HepG2 (cell line): ENCODE data around the gene SIAH2. TPM values are rescaled to one million over a fixed set of nuclear protein-coding genes. Genes with fewer than 3 reads are reported as not detected.

Experiments
- ATAC-seq: fragments of 200-7000 bp; cut with Tn5 transposase; 3 replicates; pipeline ENCODE4 v1.9.1; 2020; ENCODE audit warnings: mild to moderate bottlenecking, moderate library complexity
- BruUV-seq: library from RNA; stranded (reverse); fragments of 400-500 nt; replicated peaks from 2 replicates; lab custom pipeline; 2021; lab: Mats Ljungman, UMichigan
- CTCF ChIA-PET: fragments of 300-600 bp; formaldehyde crosslinking; extraction: SDS; loops from one replicate; lab custom pipeline; 2021; ENCODE audit warnings: low total read pairs, inconsistent platforms, low intra/inter-chr PET ratio; lab: Yijun Ruan, JAX
- POLR2A ChIA-PET: fragments of 350-600 bp; sonication (Branson Sonifier 250); formaldehyde crosslinking; loops from one replicate; lab custom pipeline; 2020; ENCODE audit warnings: antibody characterized with exemption, inconsistent platforms; lab: Yijun Ruan, JAX
- DNase-seq: peaks from one replicate; pipeline ENCODE4 v3.0.0-alpha.2; 2015; ENCODE audit warnings: low spot score
- FAIRE-seq: peaks from 3 replicates; lab custom pipeline; 2011; peaks lifted over from hg19 to GRCh38; lab: Jason Lieb, UNC
- H2AFZ ChIP-seq: one replicate; pipeline ENCODE4 v1.6.1; 2011; ENCODE audit warnings: low read length, inconsistent platforms
- H3K27ac ChIP-seq: fragments of 300-600 bp; 3 replicates; pipeline ENCODE4 v1.8.0; 2011; ENCODE audit warnings: mixed run types, mild to moderate bottlenecking, mixed read lengths, low read length, inconsistent platforms; ENCODE audit not compliant: insufficient read depth; ENCODE audit errors: extremely low read length
- H3K27me3 ChIP-seq, 2 experiments: fragments of 200-600 bp in 1 of 2; 2 replicates in 1 of 2; 3 replicates in 1 of 2; pipeline versions ENCODE4 v1.6.0 to v1.8.0; 2011; ENCODE audit warnings: low read length in 2 of 2, mild to moderate bottlenecking in 2 of 2, moderate library complexity in 2 of 2, inconsistent platforms in 1 of 2; ENCODE audit not compliant: insufficient read depth in 2 of 2, control insufficient read depth in 1 of 2
- H3K36me3 ChIP-seq, 2 experiments: fragments of 200-600 bp in 1 of 2; replicated peaks in 1 of 2; 2 replicates in 1 of 2; 3 replicates in 1 of 2; pipeline versions ENCODE4 v1.5.1 to v1.8.0; 2011; ENCODE audit warnings: low read length in 2 of 2, inconsistent platforms in 1 of 2; ENCODE audit not compliant: insufficient read depth in 2 of 2, control insufficient read depth in 1 of 2
- H3K4me1 ChIP-seq: 2 replicates; pipeline ENCODE4 v1.5.1; 2012; ENCODE audit warnings: low read length, inconsistent platforms; ENCODE audit not compliant: insufficient read depth
- H3K4me2 ChIP-seq: 2 replicates; pipeline ENCODE4 v1.6.0; 2011; ENCODE audit warnings: low read depth, low read length, inconsistent platforms
- H3K4me3 ChIP-seq, 3 experiments: fragments of 200-600 bp in 1 of 3; sonication (generic), shearing (Covaris generic) in 1 of 3; replicated peaks in 1 of 3; 2 replicates each; pipeline ENCODE4 v1.5.1; 2011 to 2016; ENCODE audit warnings: low read length in 3 of 3, inconsistent platforms in 2 of 3, low read depth in 2 of 3, mild to moderate bottlenecking in 2 of 3, control low read depth in 1 of 3, mixed read lengths in 1 of 3; ENCODE audit not compliant: insufficient read depth in 1 of 3
- H3K79me2 ChIP-seq: one replicate; pipeline ENCODE4 v1.6.1; 2011; ENCODE audit warnings: low read length, inconsistent platforms; ENCODE audit not compliant: insufficient read depth
- H3K9ac ChIP-seq: 2 replicates; pipeline ENCODE4 v1.6.0; 2011; ENCODE audit warnings: mild to moderate bottlenecking, low read depth, low read length, inconsistent platforms; ENCODE audit not compliant: insufficient read depth
- H3K9me3 ChIP-seq: 2 replicates; pipeline ENCODE4 v1.5.1; 2012; ENCODE audit warnings: mild to moderate bottlenecking, low read length
- H4K20me1 ChIP-seq: 2 replicates; pipeline ENCODE4 v1.6.0; 2011; ENCODE audit warnings: inconsistent platforms, mild to moderate bottlenecking, low read length, moderate library complexity; ENCODE audit not compliant: insufficient read depth
- BCL6 ChIP-seq: IDR thresholded peaks from 2 replicates; pipeline ENCODE4 v1.6.1; 2016; ENCODE audit warnings: missing genetic modification reagents, missing compliant biosample characterization
- CENPX ChIP-seq: sonication (generic); formaldehyde crosslinking; IDR thresholded peaks from 2 replicates; pipeline ENCODE4 v1.9.0; 2021; ENCODE audit warnings: mild to moderate bottlenecking, missing genetic modification reagents, moderate library complexity
- FOXK2 ChIP-seq: fragments of 450-650 bp; IDR thresholded peaks from 2 replicates; pipeline ENCODE4 v1.6.1; 2016
- ISX ChIP-seq: sonication (generic); formaldehyde crosslinking; conservative IDR thresholded peaks from 2 replicates; pipeline ENCODE4 v1.5.0; 2020; ENCODE audit warnings: missing genetic modification reagents
- NCOR1 ChIP-seq: fragments of 200-600 bp; sonication (generic); IDR thresholded peaks from 2 replicates; pipeline ENCODE4 v1.7.0; 2017; ENCODE audit warnings: antibody characterized with exemption, low read length, borderline replicate concordance
- POLR2AphosphoS2 ChIP-seq: IDR thresholded peaks from 2 replicates; pipeline ENCODE4 v1.6.1; 2011; ENCODE audit warnings: low read depth, low read length, improper control_type of control experiment
- POLR2G ChIP-seq: fragments of 200-400 bp; formaldehyde crosslinking; IDR thresholded peaks from 2 replicates; pipeline ENCODE4 v1.6.1; 2018; ENCODE audit warnings: mild to moderate bottlenecking, low read depth, low read length, moderate library complexity
- SP1 ChIP-seq, 2 experiments: fragments of 450-650 bp in 1 of 2; sonication (generic) in 1 of 2; formaldehyde crosslinking in 1 of 2; IDR thresholded peaks; 2 replicates each; pipeline versions ENCODE4 v1.4.0 to v1.6.1; 2016 to 2020; ENCODE audit warnings: missing genetic modification reagents in 1 of 2
- SYNCRIP ChIP-seq: fragments of 200-400 bp; formaldehyde crosslinking; IDR thresholded peaks from 2 replicates; pipeline ENCODE4 v1.6.1; 2018; ENCODE audit warnings: mild to moderate bottlenecking, low read depth, low read length; ENCODE audit not compliant: insufficient read depth
- ZNF567 ChIP-seq: sonication (generic); formaldehyde crosslinking; IDR thresholded peaks from 2 replicates; pipeline ENCODE4 v1.8.1; 2023; ENCODE audit warnings: mild to moderate bottlenecking, missing genetic modification reagents, borderline replicate concordance
- ZNF720 ChIP-seq: sonication (generic); formaldehyde crosslinking; IDR thresholded peaks from 2 replicates; pipeline ENCODE4 v1.4.0; 2020; ENCODE audit warnings: missing genetic modification reagents
- ZNF749 ChIP-seq: sonication (generic); formaldehyde crosslinking; IDR thresholded peaks from 2 replicates; pipeline ENCODE4 v1.8.0; 2022; ENCODE audit warnings: mild to moderate bottlenecking, missing genetic modification reagents, moderate library complexity, borderline replicate concordance
- WGBS: methylation state at CpG from one replicate; pipeline ENCODE4 v1.1.6; 2017; ENCODE audit warnings: low lambda C conversion rate; 5-methylcytosine and 5-hydroxymethylcytosine counted together
- in situ Hi-C: cut with HindIII; loops from 2 replicates; pipeline ENCODE4 v1.10.0; 2017; ENCODE audit warnings: low pct_unique_long_range_greater_than_20kb; ENCODE audit not compliant: extremely low pct_ligation_motif_present
- intact Hi-C: fragments of 100-400 bp; cut with micrococcal nuclease; formaldehyde crosslinking; loops from one replicate; pipeline ENCODE4 v1.10.0; 2022; ENCODE audit not compliant: unreplicated experiment
- polyA plus RNA-seq, 8 experiments: library from polyadenylated mRNA; depleted of rRNA in 3 of 8; stranded (reverse) in 7 of 8; unstranded in 1 of 8; fragments of >200 nt; fragmentation: Illumina TruSeq in 4 of 8; extraction: Trizol in 4 of 8; gene quantifications; 2 replicates each; pipeline versions ENCODE4 v1.2.1 to v1.2.3, GENCODE V29; 2011 to 2016; ENCODE audit warnings: low read depth in 4 of 8, missing spikeins in 1 of 8, mixed read lengths in 1 of 8; ENCODE audit not compliant: insufficient read depth in 1 of 8
- total RNA-seq, 5 experiments: library from RNA; depleted of rRNA; stranded (reverse); fragments of >200 nt; fragmentation: Illumina TruSeq; extraction: Trizol; gene quantifications; 2 replicates each; pipeline ENCODE4 v1.2.3, GENCODE V29; 2016; ENCODE audit warnings: low read depth in 1 of 5
- TF ChIP-seq, protein P1 (sequence below): sonication (generic); formaldehyde crosslinking; IDR thresholded peaks from 2 replicates; pipeline ENCODE4 v1.4.0; 2020; ENCODE audit warnings: missing genetic modification reagents
- TF ChIP-seq, protein P2 (sequence below): IDR thresholded peaks from 2 replicates; pipeline ENCODE4 v1.6.1; 2016

Gene SIAH2
- total and polyA plus RNA-seq, 2 of the 13 experiments (the other 11 are each of a cell fraction or from before 2014, with no cell fraction given), result 71.8 to 117 TPM

DNA sequence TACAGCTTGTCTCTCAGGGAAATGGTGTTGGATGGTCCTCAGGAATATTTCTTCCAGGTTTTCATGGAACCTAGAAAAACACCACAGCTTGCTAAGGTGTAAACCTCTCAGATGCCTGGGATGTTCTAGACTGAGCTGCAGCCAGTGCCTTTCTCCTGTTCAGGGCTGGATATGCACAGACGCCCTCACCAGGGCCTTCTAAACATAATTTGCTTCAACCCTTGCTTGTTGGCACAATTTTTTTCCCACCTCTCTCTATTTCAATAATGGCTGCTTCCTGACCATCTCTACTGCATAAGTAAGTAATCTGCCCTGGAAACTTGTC is 28.2 kb downstream of the SIAH2 start:
- no peaks in the 10 kb centered on the region for H3K9me3 ChIP-seq
- no peak for TF ChIP-seq POLR2AphosphoS2
- 0 out of 2 replicates have a peak, but pooled peaks have one; percentile 13 for TF ChIP-seq ZNF749 (CRISPR knock-in tag)
- no peak for TF ChIP-seq BCL6
- TF ChIP-seq ISX, result no peak
- no peak for TF ChIP-seq ZNF567 (CRISPR knock-in tag)
- ATAC-seq (no peak), FAIRE-seq (no peak), DNase-seq (no peak)
- peaks cover 76% of the 10 kb centered on the region for H3K4me1 ChIP-seq
- intact Hi-C loops (loop anchor here (10.0 kb wide), 1 partner anchor 330 kb away; the partner anchor contains the start of gene TSC22D2), in situ Hi-C loops (no loop called here)
- H3K36me3 ChIP-seq, result no peaks in the 10 kb centered on the region
- no peak overlapping the region for H3K4me3 ChIP-seq
- H3K27ac ChIP-seq, result peak overlapping the region; percentile 79
- WGBS, result 92% methylated on average over 1 of the region's 1 CpG
- H2AFZ ChIP-seq, result no peak overlapping the region
- H3K79me2 ChIP-seq, result no peaks in the 10 kb centered on the region
- peak overlapping the region; percentile 50 for H3K9ac ChIP-seq
- ChIA-PET CTCF (no interaction called here), POLR2A (interaction anchor here (1.1 to 6.9 kb wide), 5 partner anchors 12 to 132 kb away, joined by 3 to 265 read pairs (median 5); partner anchors contain the start of genes SELENOT and SIAH2)
- H3K27me3 ChIP-seq, result no peaks in the 10 kb centered on the region
- no peaks in the 10 kb centered on the region for H4K20me1 ChIP-seq
- H3K4me2 ChIP-seq, result peak overlapping the region; percentile 60; the same call in 1 of the 2 replicates
- BruUV-seq, result no TSS peak

DNA sequence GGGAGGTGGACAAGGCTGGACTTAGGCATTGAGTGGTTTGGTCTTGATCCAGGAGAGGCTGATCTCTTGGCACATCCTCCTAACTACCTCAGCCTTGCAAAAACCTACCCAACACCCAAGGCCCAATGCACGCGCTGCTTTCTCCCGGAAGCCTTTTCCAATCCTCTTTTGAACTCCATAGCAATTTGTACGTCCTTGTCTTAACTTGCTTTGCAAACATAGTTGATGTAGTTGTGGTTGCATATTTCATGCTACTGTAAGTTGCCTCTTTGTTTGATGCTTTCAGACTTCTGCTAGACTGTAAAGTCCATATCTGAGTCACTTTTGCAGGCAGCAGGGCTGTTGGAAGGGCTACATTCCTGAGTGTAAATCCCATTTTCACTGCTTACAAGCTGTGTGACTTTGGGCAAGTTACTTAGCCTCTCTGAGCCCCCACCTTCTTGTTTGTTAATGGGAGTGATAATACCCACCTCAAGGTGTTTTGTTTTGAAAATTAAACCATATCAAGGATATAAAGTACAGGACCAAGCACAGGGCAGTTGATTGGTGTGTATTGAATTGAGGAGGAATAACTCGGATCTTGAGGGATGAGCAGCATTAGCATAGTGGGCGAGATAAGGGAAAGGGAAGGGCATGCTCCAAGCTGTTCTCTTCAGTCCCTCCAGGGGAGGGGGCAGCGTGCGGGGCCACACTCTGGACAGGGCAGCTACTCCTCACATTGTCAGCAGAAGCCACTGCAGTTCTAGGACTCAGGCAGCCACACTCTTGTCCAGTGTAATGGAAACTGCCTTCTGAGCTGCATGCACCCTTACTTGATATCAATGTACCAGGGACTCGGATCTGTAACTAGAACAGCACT is 28.8 kb downstream of the SIAH2 start:
- ATAC-seq, result peak; percentile 59
- H3K4me3 ChIP-seq, result peak overlapping the region in 1 of 3 experiments; percentile 31; a peak in 1 of 6 replicates
- H3K36me3 ChIP-seq, result no peaks in the 10 kb centered on the region
- H3K27ac ChIP-seq, result peak overlapping the region; percentile 79
- FAIRE-seq, result peak; percentile 89
- H3K27me3 ChIP-seq, result no peaks in the 10 kb centered on the region
- H3K4me2 ChIP-seq, result peak overlapping the region; percentile 60
- no TSS peak for BruUV-seq
- WGBS, result 49% methylated on average over 8 of the region's 9 CpGs
- H3K9me3 ChIP-seq, result no peaks in the 10 kb centered on the region
- peaks cover 72% of the 10 kb centered on the region for H3K4me1 ChIP-seq
- in situ Hi-C loops (no loop called here), intact Hi-C loops (loop anchor here (10.0 kb wide), 1 partner anchor 329 kb away; the partner anchor contains the start of gene TSC22D2)
- H3K79me2 ChIP-seq, result no peaks in the 10 kb centered on the region
- H2AFZ ChIP-seq, result no peak overlapping the region
- POLR2A ChIA-PET, result interaction anchor here (1.1 to 6.9 kb wide), 4 partner anchors 13 to 131 kb away, joined by 3 to 265 read pairs (median 5); partner anchors contain the start of genes SELENOT and SIAH2
- peak overlapping the region; percentile 50 for H3K9ac ChIP-seq
- CTCF ChIA-PET, result no interaction called here
- DNase-seq, result peak; percentile 92
- no peaks in the 10 kb centered on the region for H4K20me1 ChIP-seq
- TF ChIP-seq, protein P1, sequence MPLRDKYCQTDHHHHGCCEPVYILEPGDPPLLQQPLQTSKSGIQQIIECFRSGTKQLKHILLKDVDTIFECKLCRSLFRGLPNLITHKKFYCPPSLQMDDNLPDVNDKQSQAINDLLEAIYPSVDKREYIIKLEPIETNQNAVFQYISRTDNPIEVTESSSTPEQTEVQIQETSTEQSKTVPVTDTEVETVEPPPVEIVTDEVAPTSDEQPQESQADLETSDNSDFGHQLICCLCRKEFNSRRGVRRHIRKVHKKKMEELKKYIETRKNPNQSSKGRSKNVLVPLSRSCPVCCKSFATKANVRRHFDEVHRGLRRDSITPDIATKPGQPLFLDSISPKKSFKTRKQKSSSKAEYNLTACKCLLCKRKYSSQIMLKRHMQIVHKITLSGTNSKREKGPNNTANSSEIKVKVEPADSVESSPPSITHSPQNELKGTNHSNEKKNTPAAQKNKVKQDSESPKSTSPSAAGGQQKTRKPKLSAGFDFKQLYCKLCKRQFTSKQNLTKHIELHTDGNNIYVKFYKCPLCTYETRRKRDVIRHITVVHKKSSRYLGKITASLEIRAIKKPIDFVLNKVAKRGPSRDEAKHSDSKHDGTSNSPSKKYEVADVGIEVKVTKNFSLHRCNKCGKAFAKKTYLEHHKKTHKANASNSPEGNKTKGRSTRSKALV (CRISPR knock-in tag), result peak; percentile 33; the same call in 1 of the 2 replicates
- peak; percentile 36; the same call in 1 of the 2 replicates for TF ChIP-seq FOXK2
- TF ChIP-seq ZNF720, result no peak
- 0 out of 2 replicates have a peak, but pooled peaks have one; percentile 3 for TF ChIP-seq POLR2G
- TF ChIP-seq SYNCRIP, result no peak
- TF ChIP-seq CENPX (CRISPR knock-in tag), result no peak
- no peak for TF ChIP-seq SP1 (IDR thresholded peaks at IDR 0.05)
- TF ChIP-seq SP1 (CRISPR knock-in tag; IDR thresholded peaks at IDR 0.05), result no peak
- TF ChIP-seq, protein P2, sequence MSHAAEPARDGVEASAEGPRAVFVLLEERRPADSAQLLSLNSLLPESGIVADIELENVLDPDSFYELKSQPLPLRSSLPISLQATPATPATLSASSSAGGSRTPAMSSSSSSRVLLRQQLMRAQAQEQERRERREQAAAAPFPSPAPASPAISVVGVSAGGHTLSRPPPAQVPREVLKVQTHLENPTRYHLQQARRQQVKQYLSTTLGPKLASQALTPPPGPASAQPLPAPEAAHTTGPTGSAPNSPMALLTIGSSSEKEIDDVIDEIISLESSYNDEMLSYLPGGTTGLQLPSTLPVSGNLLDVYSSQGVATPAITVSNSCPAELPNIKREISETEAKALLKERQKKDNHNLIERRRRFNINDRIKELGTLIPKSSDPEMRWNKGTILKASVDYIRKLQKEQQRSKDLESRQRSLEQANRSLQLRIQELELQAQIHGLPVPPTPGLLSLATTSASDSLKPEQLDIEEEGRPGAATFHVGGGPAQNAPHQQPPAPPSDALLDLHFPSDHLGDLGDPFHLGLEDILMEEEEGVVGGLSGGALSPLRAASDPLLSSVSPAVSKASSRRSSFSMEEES (CRISPR knock-in tag), result peak; percentile 49; the same call in 1 of the 2 replicates
- peak; percentile 60 for TF ChIP-seq NCOR1
